H1 (cell line): ENCODE results near the gene COPG1. TPM values are rescaled to one million over a fixed set of nuclear protein-coding genes. Genes with fewer than 3 reads are reported as not detected.

Experiments used
- BRCA1 ChIP-seq: IDR thresholded peaks from 2 replicates; pipeline ENCODE4 v1.6.1; 2012; ENCODE audit warnings: low read depth, low read length, improper control_type of control experiment
- EP300 ChIP-seq, 2 experiments: IDR thresholded peaks; 1 replicate in 1 of 2; 2 replicates in 1 of 2; pipeline ENCODE4 v1.6.1; 2011 to 2012; ENCODE audit warnings: low read depth in 2 of 2, low read length in 2 of 2, mild to moderate bottlenecking in 2 of 2, borderline replicate concordance in 1 of 2, inconsistent platforms in 1 of 2, moderate library complexity in 1 of 2
- ZNF274 ChIP-seq: IDR thresholded peaks from 2 replicates; pipeline ENCODE4 v1.7.0; 2012; ENCODE audit warnings: low read length, borderline replicate concordance; ENCODE audit errors: extremely low read depth
- polyA plus RNA-seq, 7 experiments: library from polyadenylated mRNA; depleted of rRNA in 3 of 7; stranded (reverse) in 5 of 7; unstranded in 2 of 7; fragments of >200 nt in 5 of 7; fragments of 200-250 nt in 2 of 7; gene quantifications; 1 replicate in 5 of 7; 2 replicates in 1 of 7; 4 replicates in 1 of 7; pipeline versions ENCODE4 v1.2.1 to v1.2.3, GENCODE V29; 2011 to 2013; ENCODE audit warnings: missing spikeins in 2 of 7, mixed read lengths in 2 of 7
- total RNA-seq: library from RNA; stranded (reverse); fragmentation: NEBNext Ultra II Directional; extraction: Animal tissue kit (Norgen Biotek cat#: 25700); gene quantifications from 2 replicates; pipeline ENCODE4 v1.2.1, GENCODE V29; 2021
- TF ChIP-seq, protein P1 (sequence below): IDR thresholded peaks from 2 replicates; pipeline ENCODE4 v1.6.1; 2012; ENCODE audit warnings: inconsistent platforms

Gene COPG1
- total and polyA plus RNA-seq, 2 of the 8 experiments (the other 6 are each of a cell fraction or from before 2014, with no cell fraction given) = 52.7 to 106 TPM

DNA sequence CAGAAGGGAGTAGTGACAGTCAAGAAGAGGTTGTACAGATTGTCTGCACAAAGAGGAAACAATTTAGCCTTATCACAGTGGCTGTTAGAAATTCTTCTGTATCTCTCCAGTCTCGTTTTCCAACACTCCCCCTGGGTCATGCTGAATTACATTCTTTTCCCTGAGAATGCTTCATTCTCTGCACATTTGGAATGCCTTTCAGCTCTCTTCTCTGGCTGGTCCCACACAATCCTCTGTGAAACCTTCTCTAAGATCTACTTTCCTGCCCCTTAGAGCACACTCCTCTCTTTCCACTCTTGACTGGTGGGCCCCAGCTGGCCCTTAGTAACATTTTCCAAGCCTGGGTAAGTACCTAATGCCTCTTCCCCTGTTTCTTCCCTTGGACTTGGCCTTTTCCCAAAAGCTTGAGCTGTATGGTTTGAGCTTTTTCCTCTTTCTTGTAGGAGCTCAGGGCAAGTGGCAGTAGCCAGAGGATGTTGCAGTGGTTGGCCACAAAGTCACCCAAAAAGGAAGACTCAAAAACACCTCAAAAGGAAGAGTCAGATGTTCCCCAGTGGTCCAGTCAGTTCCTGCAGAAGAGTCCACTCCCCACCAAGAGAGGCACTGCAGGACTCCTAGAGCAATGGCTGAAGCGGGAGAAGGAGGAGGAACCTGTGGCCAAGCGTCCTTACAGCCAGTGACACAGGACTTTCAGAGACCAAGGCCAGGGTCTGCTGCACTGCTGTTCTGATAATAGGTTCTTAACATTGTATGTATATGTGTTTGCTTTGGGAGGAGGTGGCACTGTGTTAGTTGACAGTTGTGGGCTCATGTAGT lies 54.9 kb downstream of the COPG1 start (continued):
- TF ChIP-seq EP300 (IDR thresholded peaks at IDR 0.05; ENCODE audit: borderline replicate concordance in 1 of 2, low read depth in 2 of 2, low read length in 2 of 2) = no peak
- TF ChIP-seq, protein P1, sequence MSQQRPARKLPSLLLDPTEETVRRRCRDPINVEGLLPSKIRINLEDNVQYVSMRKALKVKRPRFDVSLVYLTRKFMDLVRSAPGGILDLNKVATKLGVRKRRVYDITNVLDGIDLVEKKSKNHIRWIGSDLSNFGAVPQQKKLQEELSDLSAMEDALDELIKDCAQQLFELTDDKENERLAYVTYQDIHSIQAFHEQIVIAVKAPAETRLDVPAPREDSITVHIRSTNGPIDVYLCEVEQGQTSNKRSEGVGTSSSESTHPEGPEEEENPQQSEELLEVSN = no peak
- no peak for TF ChIP-seq ZNF274
- no peak for TF ChIP-seq BRCA1
